Cerebellar nuclear complex (tissue), 1 donor: ENCODE data around the gene EDARADD.
A peak's percentile ranks its signal among the peaks of the same experiment; 100 is the strongest.

Experiments used
- DNase-seq, 2 experiments: peaks; one replicate each; lab custom pipeline; 2025; lab: John Stamatoyannopoulos, UW

The EDARADD gene

DNA sequence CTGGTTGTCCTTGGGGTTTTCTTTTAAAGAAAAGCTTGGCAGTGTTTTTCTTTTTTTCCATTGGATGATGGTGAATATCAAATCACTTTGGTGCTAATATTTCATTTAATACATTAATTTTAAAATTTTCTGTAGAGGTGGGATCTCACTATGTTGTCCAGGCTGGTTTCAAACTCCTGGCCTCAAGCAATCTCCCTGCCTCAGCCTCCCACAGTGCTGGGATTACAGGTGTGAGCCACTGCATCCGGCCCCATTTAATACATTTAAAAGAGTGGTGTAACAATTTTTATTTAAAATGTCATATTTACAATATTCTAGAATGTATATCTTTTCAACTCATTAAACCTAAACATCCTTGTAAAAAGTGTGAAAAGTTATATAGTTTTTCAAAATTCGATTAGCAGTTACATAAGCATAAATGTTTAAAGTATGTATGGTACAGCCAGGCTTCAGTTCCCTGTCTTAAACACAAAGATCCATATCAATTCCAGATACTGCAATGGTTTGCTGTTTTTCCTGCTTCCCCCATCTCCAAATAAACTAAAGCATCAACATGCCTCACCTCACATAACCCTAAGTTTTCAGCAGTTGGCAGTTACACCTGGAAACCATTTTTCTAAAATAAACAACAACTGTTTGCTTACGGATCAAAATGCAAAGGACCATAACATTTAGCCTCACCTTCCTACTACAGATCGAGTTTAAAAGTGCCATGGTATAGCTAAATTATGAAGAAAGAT lies 120.8 kb downstream of the EDARADD start:
- no peak for DNase-seq

DNA sequence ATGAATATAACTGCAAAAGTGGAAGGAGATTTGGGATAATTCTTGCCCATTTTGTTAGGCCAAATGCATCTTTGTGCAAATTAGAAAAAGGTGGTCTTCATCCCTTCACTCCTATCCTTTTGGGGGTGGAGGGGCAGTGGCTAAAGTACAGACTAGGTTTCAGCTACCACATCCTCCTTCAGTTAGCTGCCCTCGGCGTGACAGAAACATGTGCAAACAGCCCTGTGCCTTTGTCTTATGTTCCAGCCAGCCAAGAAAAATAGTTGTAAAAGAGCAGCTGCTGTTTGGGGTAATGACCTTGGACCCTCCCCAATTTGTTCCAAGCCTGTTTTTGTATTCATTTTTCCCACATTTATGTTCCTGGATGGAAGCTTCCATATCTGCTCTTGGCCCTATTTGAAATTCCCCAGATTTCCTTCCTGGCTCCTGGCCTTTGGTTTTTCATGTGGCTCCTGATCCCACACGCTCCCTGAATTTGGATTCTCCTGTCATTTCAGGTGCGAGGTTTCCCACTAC lies 121.4 kb downstream of the EDARADD start:
- no peak for DNase-seq

DNA sequence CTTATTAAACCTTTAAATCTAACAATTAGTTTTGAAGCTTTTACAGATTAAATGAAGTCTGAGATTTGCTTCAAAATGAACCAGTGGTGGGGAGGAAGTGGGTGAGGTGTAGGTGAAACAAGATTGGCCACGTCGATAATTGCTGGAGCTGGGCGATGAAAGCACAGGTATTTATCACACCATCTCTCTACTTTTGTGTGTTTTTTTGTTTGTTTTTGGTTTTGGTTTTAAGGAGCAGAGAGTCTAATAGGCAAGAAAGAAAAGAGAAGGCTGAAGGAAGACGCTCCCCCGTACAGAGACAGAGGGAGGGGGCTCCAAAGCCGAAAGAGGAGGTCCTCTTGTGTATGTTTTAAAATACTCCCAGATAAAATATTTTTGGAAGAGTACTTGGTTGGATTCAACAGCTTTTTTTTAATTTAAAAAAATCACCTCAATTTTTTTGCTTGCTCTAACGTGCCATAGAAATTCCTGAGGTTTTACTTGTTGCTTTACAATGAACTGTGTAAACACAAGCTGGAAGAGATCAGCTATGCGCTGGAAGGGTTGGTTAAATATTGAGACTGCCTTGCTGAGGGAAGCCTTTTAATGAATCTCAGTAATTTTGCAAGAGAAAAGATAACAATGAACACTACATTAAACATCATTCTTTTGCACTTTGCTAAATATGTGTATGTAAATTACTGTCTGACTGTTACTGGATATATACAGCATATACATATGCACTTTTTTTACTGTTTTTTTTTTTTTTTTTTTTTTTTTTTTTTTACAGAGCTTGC lies 123.0 kb downstream of the EDARADD start:
- DNase-seq: no peak

DNA sequence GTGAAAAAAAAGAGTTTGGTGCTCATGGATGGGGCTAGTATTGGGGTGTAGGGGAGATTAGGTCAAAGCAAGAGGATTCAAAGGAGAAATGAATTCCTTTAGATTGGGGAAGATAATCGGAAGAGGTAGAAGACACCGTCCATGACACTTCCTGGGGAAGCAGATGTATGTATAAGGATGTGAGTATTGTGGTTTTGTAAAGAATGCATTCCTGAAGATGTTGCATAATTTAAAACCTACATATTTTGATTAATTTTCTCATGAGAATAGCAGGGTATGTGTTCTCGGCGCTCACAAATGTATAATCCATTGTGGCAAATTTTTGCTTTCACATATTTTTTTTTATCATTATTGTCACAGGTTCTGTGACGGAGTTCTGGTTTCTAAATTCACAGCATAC lies 124.2 kb downstream of the EDARADD start:
- DNase-seq: no peak

DNA sequence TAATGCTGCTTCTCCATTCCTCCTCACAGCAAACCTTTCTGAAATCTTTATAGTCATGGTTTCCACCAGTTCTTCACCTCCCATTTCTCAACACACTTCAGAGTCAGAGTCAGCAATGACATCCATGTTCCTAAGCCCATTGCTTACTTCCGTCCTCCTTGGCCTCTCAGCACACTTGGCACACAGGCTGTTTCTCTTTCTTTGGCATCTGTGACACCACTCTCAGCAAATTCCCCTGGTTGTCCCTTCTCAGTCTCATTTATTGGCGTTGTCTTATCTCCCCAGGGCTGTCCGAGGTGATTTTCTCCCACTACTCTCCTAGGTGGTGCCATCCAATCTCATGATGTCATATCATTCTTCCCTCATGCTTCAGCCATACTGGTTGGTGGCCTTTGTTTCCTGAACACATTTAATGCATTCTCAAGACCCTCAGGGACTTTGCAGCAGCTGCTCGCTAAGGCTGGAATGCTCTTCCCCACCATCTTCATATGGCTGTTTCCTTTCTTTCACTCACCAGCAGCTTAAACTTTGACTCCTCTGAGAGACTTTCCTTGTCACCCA lies 126.4 kb downstream of the EDARADD start:
- DNase-seq: no peak

DNA sequence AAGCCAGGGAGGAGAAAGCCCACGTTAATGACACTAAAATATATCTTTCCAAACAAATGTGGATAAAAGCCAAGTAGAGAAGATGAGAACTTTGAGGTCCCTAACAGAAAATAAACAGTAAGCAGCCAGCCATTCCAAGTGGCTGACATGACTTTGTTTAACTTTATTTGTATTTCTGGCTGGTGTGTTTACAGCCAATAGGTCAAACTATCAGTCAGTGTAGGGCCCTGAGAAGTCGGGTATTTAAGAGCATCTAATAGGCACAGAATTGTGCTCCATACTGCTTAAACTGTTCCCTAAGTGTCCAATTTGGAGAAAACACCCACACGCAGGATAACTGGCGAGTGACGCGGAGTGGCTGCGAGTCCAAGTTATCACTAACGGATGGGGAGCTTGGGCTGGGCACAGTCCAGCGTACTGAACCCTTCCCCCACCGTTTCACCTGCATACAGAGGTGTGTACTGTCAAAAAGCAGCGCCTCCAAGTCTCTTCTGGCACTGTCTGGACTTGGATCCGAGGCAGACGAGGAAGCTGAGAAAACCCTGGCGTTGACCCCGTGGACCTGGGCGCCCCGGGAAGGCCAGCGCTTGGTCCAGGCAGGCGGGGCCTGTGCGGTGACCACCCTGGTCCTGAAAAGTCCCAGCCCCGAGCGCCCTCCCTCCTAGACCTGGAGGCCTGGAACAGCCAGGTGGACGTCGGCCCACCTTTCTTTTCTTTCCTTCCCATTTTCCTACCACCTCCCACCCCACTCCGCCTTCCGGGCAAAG lies 129.0 kb downstream of the EDARADD start:
- no peak for DNase-seq

DNA sequence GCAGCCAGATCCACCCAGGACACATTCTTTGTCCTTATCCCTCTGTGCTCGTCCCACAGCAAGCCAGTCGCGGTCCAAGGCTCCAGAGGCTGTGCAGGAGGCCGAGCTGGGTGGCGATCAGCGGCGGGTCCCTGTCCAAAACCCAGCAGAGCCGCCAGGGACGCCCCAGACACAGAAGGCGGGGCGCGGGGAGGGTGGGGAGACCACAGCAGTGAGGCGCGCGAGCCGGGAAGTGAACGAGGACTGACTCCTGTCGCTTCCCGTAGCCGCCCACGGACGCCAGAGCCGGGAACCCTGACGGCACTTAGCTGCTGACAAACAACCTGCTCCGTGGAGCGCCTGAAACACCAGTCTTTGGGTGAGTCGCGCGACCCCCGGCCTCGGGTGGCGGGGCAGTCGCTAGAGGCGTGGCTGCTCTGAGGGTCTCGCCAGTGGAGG lies 129.6 kb downstream of the EDARADD start, which contains the start of gene LGALS8:
Gene LGALS8, plus strand, starts transcription at position 279 of the 438 bp plus-strand sequence. CDS start 2,089 bp downstream, outside the sequence.
- DNase-seq: peak in 1 of 2 experiments; percentile 41

DNA sequence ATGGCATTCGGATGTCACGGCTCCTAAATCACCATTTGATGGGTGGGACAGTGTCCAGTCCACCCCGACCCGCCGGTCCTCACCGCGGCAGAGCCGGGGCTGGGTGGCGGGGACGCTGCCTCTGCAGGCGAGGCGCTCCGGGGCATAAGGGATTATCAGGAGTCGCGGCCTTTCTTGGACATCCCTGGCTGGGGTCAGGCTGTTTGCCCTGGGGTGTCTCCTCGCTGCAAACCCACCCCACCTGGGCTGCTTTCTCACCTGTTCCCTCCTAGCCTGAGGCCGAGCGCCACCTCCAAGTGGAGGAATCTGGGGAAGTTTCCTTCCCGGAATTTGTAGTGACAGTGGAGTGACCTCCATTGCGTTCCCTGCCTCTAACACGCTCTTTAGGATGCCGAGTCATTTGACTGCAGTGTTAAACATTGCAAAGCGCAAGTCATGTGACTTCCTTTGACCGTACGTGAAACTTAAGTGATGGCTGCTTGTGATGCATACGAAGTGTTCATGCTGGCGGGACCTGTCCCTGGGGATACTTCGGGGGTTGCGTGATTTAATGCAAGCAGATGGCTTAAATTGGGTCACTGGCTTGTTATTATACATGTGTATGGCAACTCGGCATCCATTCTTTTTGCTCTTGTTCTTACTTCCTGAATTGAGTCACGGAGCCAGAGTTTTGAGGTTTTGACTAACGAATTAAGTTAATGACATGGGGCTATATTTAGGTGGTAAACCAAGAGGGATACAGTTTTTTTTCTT lies 130.2 kb downstream of the EDARADD start:
- peak in 1 of 2 experiments; percentile 9 for DNase-seq

DNA sequence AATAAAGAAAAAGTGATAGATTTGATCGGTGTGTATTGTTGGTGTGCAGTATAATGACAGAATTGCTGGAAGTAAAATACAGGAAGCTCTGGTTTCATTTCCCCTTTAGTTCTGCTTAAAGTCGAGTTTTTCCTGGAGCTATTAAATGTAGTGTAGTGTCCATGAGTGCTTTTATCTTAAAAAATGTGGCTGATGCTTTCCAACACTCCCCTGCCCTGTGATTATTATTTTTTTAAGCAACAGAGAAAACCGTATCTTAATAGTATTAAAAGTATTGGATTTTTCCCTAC lies 130.8 kb downstream of the EDARADD start:
- DNase-seq: no peak

DNA sequence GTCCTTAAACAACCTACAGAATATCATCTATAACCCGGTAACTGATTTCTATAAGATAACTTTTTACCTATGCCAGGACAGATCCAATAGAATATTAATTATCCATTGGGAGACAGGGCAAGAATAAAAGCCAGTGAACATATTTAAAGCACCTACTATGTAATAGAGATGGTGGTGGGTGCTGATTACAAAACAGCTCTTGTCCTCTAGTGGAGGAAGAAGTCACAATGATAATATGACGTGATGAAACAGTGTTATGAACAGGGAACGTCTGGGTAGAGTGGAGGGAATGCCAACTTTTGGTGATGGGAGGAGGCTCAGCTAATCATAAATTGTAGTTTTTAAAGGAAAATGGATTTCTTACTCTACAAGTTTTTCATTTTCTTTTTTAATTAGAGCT lies 132.0 kb downstream of the EDARADD start:
- no peak for DNase-seq

DNA sequence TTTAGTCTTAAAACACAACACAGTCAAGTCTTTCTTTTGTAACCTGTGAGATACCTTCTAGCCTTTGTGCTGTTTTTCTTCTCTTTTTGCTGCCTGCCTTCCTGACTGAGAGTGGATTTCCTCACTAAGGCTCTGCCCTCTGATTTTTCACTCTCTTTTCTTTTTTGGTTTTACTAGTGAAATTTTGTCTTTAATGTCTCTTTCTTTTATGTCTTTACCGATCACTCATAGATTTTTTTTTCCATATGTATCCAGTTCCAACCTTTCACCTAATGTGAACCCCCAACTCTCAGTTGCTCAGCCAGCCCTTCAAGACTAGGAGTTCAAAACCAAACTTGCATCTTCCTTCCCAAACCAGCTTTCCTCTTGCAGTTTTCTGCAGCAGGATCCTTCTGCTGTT lies 136.2 kb downstream of the EDARADD start:
- DNase-seq: no peak

DNA sequence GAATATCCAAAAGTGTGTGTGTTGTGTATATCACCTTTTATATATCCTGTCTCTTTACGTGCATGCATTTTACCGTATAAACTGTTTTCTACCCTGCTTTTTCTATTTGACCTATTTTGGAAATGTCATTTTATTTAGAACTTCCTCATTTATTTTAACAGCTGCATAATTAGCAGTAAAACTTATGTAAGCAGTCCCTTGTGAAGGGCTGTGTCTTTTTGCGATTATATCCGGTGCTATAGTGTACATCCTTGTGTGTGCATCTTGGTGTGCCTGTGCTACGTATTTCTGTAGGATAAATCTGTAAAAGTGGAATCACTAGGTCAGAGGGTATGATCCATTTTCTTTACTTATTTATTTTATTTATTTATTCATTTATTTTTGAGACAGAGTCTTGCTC lies 136.9 kb downstream of the EDARADD start:
- DNase-seq: no peak

DNA sequence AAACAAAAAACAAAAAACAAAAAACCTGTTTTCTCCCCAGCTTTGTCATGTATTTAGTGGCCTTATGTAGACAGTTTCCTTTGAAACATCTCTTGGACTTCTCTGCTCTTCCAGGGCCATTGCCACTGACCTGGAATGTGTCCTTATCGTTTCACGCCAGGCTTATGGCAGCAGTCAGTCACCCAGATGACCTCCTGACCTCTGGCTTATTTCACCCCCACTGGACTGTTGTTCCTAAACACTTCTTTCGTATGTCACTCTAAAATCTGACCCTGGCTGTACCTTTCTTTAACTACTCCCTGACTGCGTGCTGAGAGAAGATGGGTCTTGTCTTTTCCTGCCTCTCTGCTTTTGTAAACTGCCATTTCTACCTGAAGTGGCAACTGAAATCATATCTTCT lies 138.8 kb downstream of the EDARADD start:
- DNase-seq: no peak

DNA sequence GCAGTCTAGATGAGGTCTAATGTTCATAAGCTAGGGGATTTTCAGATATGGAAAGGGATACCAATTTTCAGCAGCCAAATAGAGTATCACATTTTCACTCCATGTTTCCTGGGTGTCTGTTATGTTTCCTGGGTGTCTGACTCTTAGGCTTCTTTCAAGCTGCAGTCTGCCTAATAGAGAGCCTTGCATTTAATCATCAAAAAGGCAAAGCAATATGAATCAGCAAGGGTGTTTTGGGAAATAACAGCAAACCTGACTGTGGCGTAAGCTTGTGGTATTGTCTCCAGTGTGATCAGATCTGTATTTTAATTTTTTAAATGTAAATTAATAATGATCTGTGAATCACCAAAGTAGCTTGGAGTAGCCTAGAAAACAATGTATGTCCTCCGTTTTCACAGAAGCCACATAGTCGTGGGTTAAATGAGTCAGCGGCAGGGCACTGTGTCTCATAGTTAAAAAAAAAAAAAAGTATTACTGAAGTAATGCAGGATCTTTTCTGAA lies 140.1 kb downstream of the EDARADD start:
- DNase-seq: no peak
